Measurements from ENCODE around the gene DUSP19.

- no peak for TF ChIP-seq CTCF (IDR thresholded peaks at IDR 0.05; ENCODE audit: borderline replicate concordance, extremely low read depth, low read length, poor library complexity, severe bottlenecking)
- TF ChIP-seq EZH2 (IDR thresholded peaks at IDR 0.05; ENCODE audit: borderline replicate concordance, low read depth, low read length, severe bottlenecking): no peak
These were observed 9.5 kb downstream of the DUSP19 start for GRCh38 chr2:183088061-183088460.

All from DND-41 (cell line).